Measurements from ENCODE around the gene PRDM2.

Gene PRDM2

GRCh38 chr1:13769212-13769611 lies 69.2 kb downstream of the PRDM2 start:
- no peak for DNase-seq

- DNase-seq, result no peak
These were observed 69.8 kb downstream of the PRDM2 start for GRCh38 chr1:13769830-13770229.

GRCh38 chr1:13770743-13771142 lies 70.8 kb downstream of the PRDM2 start:
- DNase-seq, result no peak

GRCh38 chr1:13771745-13772144 lies 71.8 kb downstream of the PRDM2 start:
- no peak for DNase-seq

GRCh38 chr1:13772271-13772670 lies 72.3 kb downstream of the PRDM2 start:
- DNase-seq, result no peak

- DNase-seq, result no peak
These were observed 74.1 kb downstream of the PRDM2 start for GRCh38 chr1:13774121-13774520.

- peak; percentile 46 for DNase-seq
These were observed 75.5 kb downstream of the PRDM2 start for GRCh38 chr1:13775459-13775858.

GRCh38 chr1:13775916-13776315 lies 75.9 kb downstream of the PRDM2 start:
- peak; percentile 66 for DNase-seq

- DNase-seq, result no peak
These were observed 78.4 kb downstream of the PRDM2 start for GRCh38 chr1:13778431-13778830.

- DNase-seq, result peak; percentile 79
These were observed 79.9 kb downstream of the PRDM2 start for GRCh38 chr1:13779930-13780329.

GRCh38 chr1:13780780-13781179 lies 80.8 kb downstream of the PRDM2 start:
- DNase-seq, result no peak

GRCh38 chr1:13781228-13781627 lies 81.2 kb downstream of the PRDM2 start:
- no peak for DNase-seq

GRCh38 chr1:13781907-13782633 lies 82.1 kb downstream of the PRDM2 start:
- peak; percentile 80 for DNase-seq

GRCh38 chr1:13782634-13783360 lies 82.8 kb downstream of the PRDM2 start:
- DNase-seq, result no peak

GRCh38 chr1:13783551-13783950 lies 83.6 kb downstream of the PRDM2 start:
- peak; percentile 47 for DNase-seq

GRCh38 chr1:13784971-13785370 lies 85.0 kb downstream of the PRDM2 start:
- peak; percentile 37 for DNase-seq

GRCh38 chr1:13786541-13786940 lies 86.6 kb downstream of the PRDM2 start:
- DNase-seq, result no peak

- no peak for DNase-seq
These were observed 88.8 kb downstream of the PRDM2 start for GRCh38 chr1:13788795-13789194.

- no peak for DNase-seq
These were observed 90.5 kb downstream of the PRDM2 start for GRCh38 chr1:13790290-13791030.

GRCh38 chr1:13792419-13792818 lies 92.4 kb downstream of the PRDM2 start:
- DNase-seq, result peak; percentile 87

- no peak for DNase-seq
These were observed 93.2 kb downstream of the PRDM2 start for GRCh38 chr1:13793088-13793730.

- DNase-seq, result no peak
These were observed 94.5 kb downstream of the PRDM2 start for GRCh38 chr1:13794231-13795187.
